NCI-H2196 treated with DMSO at 0.1 percent for 48 hours (cell line): ENCODE data around the gene WNK3.
A peak's percentile ranks its signal among the peaks of the same experiment; 100 is the strongest.
"Not testable (repeated sequence)": the region's sequence is repeated elsewhere in the genome, so short reads cannot be mapped to it uniquely, and the experiment has no call there.

ENCODE experiments used
- DNase-seq: peaks from one replicate; lab custom pipeline; 2025; ENCODE audit not compliant: unreplicated experiment; lab: John Stamatoyannopoulos, UW

WNK3 gene

DNA sequence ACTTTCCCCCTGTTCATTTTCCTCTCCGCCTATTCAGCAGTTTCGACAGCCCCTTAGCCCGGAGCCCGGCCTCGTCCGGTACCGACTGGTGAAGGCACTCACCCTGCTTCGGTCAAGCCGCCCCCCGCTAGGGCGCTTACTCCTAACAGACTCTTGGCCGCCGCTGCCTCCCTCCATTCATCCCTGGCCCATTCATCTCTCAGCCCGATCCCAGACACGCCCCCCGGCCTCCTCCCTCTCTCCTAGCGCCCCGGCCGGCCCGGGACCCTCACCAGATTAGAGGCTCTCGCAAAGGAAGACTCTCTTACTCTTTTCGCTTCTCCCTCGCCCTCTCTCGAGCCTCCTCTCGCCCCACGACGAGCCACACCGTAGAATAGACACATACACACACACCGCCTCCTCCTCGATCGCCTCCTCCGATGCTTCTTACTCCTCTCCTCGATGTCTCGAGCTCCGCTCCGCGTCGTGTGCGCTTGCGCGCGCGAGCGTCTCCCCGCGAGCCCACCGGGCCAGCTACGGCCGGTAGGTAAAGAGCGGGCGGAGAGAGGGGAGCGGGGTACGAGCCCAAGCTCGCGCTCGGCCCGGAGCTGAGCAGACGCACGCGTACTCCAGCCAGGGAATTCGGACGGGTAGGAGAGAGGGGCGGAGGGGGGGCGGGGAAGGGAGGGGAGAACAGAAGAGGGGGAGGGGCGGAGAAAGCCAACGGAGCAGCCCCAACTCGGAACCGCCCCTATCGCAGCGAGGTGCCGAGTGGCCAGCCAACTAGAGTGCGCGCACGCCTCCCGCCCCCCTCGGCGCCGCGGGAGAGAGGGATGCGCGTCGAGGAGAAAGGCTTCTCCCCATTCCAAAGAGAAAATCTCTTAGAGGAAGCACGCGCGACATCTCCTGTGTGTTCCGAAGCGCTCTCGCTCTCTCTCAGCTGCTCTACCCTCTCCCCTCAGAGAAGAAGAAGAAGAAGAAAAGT lies at the start of gene WNK3:
WNK3 (minus strand) TSS at position 633 of the 964 bp plus-strand sequence.
- DNase-seq = peak; percentile 73

DNA sequence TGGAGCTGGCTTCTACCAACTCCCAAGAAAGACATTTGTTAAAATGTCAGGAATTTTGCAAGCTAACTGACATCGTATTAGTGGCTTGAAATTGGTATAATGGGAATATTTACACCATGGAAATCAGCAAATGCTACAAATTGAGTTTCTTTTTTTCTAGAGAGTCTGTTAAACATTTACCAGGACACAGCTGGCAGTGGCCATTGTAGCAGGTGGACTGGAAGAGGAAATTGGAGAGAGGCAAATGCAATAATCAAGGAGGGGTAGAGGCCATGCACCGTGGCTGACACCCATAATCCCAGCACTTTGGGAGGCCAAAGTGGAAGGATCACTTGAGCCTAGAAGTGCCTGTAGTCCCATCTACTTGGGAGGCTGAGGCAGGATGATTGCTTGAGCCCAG lies 49.4 kb upstream of the WNK3 start:
- DNase-seq = no peak

DNA sequence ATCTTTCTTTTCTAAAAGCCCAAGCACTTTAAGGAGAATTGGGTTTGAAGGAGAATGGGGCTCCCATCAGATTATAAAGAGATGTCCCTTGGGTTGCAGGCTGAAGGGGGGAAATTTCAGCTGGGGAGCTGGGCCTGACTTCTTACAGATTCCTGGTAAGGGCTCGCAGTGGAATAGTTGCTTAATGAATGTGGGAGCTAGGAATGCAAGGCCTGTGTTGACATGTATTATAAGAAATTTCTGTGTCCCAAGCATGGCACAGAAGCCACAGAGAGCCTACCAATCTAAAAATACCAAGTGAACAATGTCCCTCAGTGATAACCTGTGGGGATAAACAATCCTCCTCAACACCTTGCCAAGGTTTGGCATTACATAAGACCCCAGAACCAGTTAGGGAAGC lies 39.3 kb upstream of the WNK3 start:
- no peak for DNase-seq

DNA sequence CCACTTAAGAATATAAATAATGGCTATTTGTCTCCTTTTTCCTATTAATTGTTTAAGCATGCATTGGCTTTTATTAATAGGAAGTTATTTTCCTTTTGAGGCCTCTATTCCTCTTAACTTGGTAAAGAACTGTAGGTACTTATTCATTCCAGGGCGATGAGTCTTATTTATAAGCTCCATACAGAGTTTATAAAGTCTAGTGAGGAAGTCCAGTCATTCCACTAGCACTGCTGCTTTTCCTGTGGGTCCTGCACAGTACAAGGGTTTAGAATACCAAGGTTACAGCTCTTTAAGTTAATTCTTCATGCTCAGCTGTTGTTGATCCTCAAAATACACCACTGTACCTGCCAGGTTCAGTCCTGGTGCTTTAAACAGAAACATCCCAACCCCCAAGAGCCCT lies 28.5 kb upstream of the WNK3 start:
- DNase-seq = no peak

DNA sequence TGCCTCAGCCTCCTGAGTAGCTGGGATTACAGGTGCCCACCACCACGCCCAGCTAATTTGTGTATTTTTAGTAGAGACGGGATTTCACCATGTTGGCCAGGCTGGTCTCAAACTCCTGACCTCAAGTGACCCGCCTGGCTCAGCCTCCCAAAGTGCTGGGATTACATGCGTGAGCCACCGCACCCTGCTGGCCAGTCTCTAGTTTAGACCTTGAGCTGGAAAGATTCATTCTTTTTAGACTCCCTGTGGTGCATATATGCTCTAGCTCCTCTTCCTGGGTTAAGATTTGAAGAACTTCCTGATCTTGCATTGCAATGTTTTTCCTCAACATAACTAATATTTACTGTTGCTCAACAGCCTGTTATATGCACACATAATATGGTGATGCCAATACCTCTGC lies 26.8 kb upstream of the WNK3 start:
- DNase-seq = not testable (repeated sequence)

DNA sequence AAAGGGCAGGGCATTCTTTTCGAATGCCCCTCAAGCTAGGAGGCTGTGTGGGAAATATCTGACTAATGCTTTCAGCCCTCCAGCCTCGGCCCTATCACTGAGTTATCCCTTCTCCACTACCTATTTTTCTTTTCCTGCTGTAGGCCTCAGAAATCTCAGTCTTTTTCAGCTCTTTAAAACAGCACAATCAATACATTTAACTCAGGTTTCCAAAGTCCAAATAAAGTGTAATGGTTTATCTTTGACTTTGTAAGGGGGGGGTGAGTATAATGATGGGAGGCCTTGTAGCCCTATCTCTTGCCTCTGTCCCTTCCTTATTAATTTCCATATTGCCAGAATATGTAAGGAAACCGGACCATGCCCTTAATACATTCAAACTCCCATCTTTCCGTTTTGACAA lies 1.6 kb upstream of the WNK3 start:
- no peak for DNase-seq

DNA sequence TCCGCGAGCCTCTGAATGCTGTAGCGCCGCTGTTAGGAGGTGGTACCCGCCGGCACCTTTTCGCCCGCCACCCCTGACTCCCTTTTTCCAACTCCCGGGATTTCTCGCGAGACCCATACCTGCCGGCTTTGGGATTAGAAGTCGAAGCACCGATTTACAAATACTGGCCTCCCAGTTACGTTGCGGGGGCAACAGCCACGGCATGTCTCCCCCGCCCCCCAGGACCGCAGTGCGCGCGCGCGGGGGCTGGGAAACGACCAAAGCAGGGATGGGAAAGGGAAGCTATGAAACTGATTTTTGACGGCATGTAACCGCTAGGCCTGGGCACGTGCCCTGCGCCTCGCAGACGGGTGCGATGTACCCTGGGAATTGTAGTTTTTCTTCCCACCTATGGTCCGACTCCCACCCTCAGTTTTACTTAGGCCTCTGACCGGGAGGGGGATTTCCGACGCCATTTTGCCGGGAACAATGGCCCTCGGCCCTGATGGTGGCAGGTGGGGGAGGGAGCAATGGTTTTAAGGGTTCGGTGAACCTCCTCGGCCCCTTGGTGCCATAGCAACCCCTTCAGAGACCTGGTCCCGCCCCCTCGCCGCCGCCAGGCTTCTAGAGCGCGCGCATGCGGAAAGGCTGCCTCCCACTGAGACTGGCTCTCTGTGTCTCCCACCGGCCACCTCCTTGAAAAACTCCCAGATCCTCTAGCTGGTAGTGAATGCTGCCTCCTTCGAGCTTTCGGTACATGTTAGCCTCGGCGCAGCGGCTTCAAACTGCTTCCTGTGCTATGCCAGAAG lies 772 bp upstream of the WNK3 start:
- DNase-seq = peak; percentile 50

DNA sequence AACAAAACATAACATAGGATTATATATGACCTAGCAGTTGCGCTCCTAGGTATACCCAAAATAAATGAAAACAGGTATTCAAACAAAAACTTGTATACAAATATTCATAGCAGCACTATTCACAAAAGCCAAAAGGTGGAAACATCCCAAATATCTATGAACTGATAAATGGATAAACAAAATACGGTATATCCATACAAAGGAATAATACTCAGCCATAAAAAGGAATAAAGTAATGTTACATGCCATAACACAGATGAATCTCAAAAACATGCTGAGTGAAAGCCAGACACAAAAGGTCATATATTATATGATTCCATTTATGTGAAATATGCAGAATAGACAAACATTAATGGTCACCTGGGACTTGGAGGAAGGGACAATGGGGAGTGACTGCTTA lies 5.2 kb downstream of the WNK3 start:
- DNase-seq = no peak

DNA sequence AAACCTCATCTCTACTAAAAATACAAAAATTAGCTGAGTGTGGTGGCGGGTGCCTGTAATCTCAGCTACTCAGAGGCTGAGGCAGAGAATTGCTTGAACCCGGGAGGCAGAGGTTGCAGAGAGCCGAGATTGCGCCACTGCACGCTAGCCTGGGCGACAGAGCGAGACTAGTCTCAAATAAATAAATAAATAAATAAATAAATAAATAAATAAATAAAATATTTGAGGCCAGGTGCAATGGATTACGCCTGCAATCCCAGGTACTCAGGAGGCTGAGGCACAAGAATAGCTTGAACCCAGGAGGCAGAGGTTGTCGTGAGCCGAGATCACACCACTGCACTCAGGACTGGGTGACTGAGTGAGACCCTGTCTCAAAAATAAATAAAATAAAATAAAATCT lies 20.5 kb downstream of the WNK3 start:
- DNase-seq = not testable (repeated sequence)

DNA sequence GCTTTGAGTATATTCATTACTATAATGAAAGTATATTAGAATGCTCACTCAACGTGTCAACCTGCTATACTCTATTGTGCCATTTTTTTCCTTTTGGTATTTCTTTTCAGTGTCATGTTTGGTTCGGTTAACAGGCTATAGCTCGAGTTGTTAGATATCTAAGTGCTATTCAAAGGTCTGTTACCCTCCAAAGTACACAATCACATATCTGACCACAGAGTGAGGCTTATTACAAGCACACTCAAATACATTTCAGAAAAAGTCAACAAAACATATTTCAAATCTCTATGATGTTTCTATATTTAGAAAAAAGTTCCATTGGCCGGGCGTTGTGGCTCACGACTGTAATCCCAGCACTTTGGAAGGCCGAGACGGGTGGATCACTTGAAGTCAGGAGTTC lies 32.8 kb downstream of the WNK3 start:
- no peak for DNase-seq

DNA sequence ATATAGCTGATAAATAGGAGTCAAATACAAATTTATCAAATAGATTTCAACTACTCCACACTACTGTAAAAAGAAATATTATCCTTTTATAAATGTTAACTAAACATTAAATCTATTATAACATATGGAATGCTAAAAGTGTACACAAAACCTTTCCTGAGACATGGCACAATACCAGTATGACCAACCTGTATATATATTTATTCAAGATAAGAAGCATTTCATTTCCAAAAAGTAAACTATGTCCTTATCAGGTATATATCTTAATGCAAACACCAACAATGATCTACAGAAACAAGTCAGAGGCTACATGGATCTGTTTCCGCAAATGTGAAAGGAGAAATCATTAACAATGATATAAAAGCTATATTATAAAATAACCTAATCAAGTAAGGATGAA lies 37.8 kb downstream of the WNK3 start:
- DNase-seq = no peak

DNA sequence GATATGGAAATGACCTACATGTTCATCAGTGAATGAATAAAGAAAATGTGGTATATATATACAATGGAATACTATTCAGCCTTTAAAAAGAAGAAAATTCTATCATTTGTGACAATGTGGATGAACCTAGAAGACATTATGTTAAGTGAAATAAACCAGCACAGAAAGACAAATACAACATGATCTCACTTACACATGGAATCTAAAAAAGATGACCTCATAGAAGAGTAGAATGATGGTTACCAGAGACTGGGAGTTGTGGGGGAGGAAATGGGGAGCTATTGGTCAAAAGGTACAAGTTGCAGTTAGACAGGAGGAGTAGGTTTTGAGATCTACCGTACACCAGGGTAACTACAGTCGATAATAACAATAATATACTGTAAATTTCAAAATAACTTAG lies 51.5 kb downstream of the WNK3 start:
- DNase-seq = no peak

DNA sequence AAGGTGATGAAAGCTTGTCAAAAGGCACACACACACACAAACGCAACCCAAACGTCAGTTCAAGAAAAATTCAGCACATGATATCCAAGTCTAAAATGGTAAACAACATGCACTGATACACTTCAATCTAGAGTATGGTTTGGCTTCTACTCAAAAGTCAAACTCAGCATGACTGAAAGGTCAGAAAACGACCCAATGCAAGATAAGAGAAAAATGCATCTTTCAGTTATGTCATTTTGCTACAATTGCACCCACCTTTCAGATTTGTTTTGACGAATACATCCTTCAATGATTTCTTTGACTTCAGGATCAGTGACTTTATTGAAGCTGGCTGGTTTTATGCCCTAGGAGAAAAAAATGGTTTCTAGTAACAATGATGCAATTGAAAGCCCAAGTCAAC lies 56.3 kb downstream of the WNK3 start:
- no peak for DNase-seq

DNA sequence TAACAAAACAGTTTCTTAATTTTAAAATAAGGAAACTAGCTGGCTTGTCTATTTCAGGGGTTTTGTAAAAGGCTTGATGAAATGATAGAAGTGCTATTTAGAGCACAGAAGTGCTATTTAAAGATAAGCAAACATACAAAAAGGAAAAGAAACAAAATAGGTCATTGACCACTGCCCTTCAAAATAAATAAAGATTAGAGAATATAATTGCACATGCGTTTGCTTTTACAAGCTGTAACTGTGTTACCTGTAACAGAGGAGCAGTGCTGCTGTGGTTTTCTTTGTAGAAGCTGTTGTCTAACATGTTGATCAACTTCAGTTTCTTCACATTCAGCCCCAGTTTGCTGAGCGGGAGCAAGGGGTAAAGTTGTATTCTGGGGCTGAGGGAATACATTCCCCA lies 63.5 kb downstream of the WNK3 start:
- DNase-seq = no peak

DNA sequence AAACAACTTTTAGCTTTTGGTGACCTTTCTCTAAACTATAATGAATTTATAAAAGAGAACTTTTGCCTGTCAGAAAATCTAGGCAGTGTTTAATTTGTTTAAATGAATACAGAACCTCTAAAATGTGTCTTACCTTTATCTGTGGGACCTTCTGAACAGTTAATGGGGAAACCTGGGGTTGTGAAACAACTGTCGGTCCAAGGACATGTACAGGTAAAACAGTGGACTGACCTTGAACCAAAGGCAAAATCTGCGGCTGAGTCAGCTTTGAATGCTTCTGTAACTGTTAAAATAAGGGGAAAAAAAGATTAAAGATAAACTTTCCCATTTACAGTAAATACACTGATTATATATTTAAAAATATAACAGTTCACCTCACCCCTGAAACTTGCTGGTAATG lies 65.1 kb downstream of the WNK3 start:
- DNase-seq = no peak

DNA sequence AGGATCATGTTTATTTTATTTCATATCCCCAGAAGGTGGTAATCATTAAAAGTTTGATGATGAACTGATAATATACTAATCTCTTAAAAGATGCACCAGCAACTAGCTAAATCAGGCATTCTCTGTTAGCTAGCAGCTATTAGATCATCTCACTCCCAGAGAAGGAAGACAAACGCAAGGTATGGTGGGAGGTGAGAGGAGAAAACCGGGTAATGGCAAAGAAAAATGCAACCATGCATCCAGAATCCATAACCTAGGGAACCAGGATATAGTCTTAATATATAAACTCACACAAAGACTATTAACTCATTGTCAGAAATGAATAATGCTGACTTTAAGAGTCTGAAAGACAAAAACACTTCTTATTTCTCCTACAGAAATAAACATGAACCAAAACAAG lies 66.1 kb downstream of the WNK3 start:
- DNase-seq = no peak

DNA sequence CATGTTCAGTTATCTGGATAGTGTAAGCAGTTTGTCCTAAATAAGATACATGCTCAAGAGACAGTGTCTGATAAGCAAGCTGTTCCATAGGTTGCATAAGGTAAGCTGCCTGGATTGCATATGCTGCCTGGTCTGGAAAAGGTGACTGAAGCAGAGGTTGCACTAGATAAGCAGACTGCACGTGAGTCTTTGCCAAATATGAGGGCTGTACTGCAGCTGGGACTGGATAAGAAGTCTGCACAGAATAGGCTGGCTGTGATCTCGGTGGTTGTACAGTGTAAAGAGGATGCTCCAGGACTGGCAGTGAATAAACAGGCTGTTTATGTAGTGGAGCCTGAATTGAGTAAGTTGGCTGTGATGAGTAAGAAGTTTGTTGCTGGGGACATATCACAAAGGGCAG lies 68.9 kb downstream of the WNK3 start:
- DNase-seq = no peak

DNA sequence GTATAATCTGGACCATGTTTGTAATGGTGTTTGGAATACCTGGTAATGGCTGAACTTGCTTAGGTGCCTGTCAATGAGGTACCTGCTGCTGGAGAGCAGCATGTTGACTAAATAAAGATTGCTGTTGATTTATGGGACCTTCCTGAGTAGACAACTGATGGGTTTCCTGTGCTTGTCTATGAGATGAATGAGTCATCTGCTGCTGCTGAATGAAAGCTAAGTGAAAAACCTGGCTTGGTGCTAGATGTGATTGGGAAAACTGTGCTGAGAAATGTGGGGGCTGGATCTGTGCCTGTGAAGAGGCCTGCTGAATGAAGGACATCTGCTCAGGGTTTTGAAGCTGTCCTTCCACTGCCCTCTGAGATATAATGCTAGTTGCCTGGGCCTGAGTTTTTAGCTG lies 69.6 kb downstream of the WNK3 start:
- DNase-seq = no peak

DNA sequence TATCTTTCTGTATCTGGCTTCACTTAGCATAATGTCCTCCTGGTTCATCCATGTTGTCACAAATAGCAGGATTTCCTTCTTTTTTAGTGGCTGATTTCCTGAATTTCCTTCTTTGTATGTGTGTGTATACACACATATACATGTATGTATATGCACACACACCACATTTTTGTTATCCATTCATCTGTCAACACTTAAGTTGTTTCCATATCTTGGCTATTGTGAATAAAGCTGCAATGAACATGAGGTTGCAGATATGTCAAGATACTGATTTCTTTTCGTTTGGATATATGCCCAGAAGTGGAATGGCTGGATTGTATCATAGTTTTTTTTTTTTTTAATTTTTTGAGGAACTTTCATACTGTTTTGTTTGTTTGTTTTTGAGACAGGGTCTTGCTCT lies 76.2 kb downstream of the WNK3 start:
- DNase-seq = no peak

DNA sequence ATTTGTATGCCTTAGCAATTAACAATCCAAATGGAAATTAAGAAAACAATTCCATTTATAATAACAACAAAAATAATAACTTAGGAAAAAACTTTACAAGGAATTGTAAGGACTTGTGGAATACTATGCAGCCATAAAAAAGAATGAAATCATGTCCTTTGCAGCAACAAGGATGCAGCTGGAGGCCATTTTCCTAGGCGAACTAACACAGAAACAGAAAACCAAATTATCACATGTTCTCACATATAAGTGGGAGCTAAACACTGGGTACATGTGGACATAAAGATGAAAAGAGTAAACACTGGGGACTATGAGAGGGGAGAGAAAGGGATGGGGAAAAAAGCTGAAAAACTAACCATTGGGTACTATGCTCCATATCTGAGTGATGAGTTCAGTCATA lies 77.4 kb downstream of the WNK3 start:
- no peak for DNase-seq

DNA sequence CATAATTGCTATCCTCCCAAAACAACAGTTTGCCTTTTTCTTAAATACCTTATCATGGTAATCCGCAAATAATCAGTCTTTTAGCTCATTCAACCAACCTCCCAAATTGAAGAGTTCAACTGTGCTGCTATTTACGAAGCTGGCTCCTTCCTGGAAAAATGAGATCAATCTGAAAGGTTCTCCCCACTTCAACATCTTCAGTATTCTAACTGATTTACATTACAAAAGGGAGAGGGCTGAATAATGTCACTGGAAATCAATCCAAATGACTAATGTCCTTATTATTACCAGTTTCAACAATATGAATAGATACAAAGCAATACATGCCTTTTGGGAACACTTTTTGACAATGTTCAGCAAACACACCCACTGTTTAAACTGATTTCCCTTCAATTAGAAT lies 86.2 kb downstream of the WNK3 start:
- DNase-seq = no peak

DNA sequence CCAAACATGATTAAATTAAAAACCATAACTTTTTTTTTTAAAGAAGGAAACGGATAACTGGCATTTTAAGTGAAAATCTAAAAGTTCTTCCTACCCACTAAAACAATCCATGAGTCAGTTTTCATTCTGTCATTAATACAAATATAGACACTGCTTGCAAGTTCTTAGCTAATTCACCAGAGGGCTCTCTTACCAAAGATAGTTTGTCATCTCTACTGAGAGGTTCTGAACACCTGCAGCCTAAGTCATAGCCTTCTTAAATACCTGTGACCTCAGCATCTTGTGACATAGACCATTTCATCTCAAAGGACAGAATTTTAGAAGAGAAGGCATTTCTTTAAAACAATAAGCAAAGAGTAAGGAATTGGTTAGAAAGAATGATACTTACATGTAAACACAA lies 109.5 kb downstream of the WNK3 start:
- DNase-seq = peak; percentile 23
